NCI-H510A (cell line): ENCODE data around the gene UBAP2L.

ENCODE experiments used
- DNase-seq: peaks from one replicate; lab custom pipeline; 2025; lab: John Stamatoyannopoulos, UW

The UBAP2L gene

DNA sequence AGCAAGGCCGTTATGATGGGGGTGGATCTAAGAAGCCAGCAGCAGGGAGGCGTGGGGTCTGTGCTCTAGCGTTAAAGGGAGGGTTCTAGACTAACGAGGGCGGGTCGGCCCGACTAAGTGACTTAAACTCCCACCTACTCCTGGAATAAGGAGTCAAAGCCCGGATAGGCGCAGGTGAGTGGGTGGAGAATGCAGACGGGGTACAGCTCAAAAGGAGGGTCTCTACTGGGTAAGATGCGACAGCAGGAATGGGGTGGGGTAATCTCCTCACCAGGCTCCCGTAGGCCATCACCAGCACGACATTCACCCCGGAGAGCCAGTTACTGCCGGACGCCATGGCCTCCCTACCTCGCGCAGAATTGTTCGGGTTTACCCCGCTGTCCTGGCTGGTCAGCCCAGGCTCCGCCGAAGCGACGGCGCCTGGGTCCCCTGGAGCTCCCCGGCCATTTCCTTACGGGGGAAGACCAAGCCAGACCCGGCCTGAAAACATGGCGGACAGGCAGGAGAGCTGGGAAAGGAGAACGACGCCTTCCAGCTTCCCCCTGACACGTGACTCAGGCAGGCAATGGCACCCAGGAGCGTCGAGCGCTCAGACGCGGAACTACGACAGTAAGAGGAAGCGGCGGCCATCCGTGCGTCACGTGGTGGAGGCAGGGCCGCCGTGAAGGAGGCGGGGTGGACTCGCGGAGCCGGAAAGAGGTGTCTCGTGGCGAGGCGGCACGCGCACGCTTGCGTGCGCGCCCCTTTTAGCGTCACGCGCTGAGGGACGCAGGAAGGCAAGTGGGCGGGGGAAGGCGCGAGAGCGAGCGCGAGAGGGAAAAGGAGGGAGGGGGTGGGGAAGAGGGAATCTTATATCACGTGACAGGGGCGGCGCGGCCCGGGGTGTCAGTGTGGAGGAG, at the start of gene UBAP2L:
UBAP2L (plus strand) TSS at position 885 of the 899 bp plus-strand sequence. CDS start 4,169 bp downstream, outside the sequence.
- peak; percentile 98 for DNase-seq

DNA sequence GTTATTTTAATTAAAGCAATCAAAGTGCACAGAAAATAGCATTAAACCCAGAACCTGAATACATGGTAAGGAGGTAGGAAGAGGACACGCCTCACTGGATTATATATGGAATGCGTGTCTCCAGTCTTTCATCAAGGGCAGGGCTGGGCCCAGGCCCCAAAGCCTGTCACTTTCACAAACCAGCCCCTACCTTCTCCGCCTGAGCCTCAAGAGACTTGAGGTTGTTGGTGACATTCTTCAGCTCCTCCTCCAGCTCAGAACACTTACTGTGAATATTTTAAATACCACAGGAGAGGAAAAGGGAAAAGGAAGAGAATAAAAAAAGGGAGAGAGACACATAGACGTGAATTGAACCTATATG, 49.6 kb upstream of the UBAP2L start:
- no peak for DNase-seq

- DNase-seq = no peak
These were observed 48.9 kb upstream of the UBAP2L start for GRCh38 chr1:154171880-154172279.

GRCh38 chr1:154174654-154175053, 46.1 kb upstream of the UBAP2L start:
- DNase-seq = no peak

- no peak for DNase-seq
These were observed 44.4 kb upstream of the UBAP2L start for GRCh38 chr1:154176337-154176736.

DNA sequence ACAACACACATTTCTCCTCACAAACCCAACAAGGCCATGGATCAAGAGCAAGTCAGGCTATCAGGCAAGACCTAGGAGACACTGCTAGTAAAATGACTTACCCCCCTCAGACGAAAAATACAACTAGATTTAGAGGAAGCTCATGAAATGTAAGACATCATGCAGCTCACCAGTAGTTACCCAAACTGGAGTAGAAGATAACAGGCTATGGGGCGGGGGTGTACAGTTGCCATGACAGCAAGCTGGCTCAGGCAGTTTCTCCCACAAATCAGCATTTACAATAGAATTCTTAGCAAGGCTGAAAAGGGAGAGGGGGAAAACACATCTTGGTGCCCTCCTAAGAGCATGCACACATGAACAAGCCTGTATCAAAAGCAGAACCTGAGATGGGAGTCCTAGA, 42.7 kb upstream of the UBAP2L start:
- no peak for DNase-seq

DNA sequence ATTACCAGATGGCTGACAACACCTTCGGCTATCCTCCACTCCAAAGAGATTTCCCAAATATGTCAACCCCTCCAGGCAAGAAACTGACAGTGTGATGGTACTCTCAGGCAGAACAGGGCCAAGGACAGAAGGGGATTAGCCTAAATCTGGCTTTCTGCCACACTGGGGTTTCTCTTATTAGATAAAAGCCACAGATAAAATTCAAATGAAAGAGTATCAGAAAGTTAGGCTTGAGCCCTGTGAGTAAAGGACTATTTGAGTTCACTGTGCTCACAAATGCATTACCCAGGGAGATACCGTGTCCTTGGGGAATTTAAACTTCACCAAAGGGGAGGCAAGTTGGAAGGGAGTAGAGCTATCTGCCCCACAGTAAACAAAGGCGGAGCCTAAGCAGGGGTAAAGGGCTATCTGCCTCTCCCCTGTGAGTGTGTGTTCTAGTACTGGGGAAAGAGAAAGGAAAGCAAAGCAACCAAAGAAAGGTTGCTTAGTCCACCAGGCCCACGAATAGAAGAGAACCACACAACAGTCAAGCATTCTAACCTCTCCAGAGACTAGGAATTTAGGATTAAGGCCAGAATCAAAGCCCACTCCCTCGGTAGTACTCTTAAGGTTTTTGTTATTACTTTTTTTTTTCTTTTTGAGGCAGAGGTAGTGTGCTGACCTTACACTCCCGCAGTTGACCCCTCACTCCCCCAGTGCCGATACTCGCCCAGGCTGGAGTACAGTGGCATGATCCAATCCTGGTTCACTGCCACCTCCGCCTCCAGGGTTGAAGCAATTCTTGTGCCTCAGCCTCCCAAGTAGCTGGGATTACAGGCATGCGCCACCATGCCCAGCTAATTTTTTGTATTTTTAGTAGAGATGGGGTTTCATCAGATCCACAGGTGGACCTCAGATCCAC, 41.6 kb upstream of the UBAP2L start:
- no peak for DNase-seq

GRCh38 chr1:154179946-154180687, 40.6 kb upstream of the UBAP2L start:
- no peak for DNase-seq

DNA sequence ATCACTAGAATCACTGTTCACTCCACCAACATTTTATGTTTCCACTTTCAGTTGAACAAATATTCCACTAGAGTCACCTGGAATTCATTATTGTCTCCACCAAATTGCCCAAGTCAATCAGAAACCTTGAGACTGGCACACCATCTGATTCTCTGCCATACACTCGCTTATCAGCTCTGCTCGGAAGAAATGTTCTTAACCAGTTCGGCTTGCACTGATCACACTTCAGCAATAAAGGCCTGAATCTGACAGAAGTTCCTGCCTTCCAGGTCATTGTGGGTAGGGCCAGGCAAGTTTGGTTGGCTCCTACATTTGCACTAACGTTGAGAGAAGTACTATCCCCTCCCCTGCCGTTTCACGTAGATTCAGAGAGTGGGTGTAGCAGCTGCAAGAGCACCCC, 38.8 kb upstream of the UBAP2L start:
- no peak for DNase-seq

DNA sequence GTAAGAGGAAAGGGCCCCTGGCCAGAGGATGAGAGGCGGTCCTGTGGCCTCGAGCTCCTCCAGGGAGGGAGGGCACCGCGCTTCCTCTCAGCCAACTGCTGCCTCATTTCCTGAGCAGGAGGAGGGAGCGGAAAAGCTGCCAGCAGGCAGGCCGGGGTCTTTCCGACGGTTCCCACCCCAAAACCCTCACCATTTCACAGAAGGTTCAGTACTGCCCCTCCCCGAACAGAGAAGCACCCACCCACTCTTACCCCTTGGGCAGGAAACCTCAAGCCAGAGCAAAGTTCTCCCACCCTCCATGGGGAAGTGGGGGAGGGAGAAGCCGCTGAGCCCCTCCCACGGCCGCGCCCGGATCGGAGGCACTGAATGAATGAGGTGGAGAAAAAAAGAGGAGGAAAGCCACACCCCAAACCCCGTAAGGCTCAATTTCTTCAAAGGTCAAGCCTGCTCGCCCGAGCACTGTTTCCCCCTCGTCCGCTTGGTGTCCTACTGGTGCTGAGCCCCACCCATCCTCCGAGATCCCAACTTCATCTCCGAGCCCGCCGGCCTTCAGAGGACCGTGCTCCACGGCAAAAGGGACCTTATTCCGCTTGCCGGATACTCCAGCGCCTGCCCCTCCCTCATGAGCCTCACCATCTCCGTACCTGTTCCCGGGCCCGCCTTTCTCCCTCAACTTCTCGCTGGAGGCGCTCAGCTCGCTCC, 38.3 kb upstream of the UBAP2L start:
- peak; percentile 9 for DNase-seq

DNA sequence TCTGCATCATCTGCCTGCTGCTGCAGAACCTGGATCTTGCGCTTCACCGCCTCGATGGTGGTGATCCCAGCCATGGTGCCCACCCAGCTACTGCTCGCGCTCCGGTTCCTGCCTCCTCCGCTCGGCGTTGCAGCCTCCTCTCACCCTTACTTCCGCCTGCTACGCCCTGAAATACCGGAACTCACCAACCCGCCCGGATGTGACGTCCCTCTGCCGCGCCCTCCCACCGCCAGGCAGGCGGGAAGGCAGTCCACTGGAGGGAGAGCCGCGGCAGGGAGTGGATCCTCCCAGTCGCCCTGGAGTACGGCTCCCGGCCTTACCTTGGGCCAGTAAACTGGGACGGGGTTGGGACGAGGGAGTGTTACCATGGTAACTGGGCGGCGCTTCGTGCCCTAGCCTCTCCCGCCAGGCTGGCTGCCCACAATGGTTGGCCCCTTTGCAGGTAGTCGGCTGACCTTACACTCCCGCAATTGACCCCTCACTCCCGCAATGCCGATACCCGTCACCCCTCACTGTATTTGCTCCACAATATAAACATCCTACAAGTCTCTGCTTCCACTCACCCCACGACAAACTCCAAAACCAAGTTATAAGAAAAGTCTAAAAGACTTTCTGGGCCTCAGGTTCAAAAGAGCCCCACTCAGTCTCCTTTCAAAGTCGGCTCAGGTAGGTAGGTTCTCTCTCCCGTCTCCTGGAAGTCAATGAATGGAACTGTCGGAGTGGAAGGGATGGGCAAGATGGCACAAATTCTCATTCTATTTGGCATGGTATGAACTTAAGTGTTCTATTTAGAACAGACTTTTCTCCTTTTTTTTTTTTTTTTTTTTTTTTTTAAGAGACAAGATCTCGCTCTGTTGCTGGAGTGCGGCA, 37.5 kb upstream of the UBAP2L start:
- peak; percentile 97 for DNase-seq

- DNase-seq = peak; percentile 64
These were observed 34.6 kb upstream of the UBAP2L start for GRCh38 chr1:154186177-154186576.

GRCh38 chr1:154186852-154187501, 33.8 kb upstream of the UBAP2L start:
- no peak for DNase-seq

GRCh38 chr1:154190550-154190949, 30.2 kb upstream of the UBAP2L start:
- no peak for DNase-seq

DNA sequence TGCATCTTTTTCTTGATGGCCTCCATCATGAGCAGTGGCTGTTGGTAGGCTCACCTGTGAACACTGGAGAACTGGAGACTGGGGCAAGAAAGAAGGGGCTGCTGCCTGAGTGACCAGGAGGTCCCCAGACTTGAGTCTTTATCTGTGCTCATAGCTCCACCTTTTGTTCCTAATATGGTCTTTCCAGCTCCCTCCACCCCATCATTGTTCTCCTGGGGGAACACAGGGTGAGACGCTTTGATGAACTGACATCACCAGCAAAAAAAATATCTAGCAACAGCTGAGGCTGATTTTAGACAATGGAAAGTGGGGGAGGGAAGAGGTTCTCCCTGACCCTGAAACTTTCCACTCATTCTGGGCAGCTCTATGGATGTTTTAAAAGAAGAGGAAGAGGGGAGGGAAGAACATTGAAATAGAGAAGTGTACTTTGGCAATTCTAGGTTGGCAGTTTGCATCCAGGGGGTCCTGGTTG, 28.7 kb upstream of the UBAP2L start, which contains the start of gene TPM3:
TPM3 (minus strand) TSS at position 111 of the 472 bp plus-strand sequence; CDS start at position 29, 82 bp downstream.
- DNase-seq = no peak

GRCh38 chr1:154192476-154192875, 28.3 kb upstream of the UBAP2L start:
- no peak for DNase-seq

DNA sequence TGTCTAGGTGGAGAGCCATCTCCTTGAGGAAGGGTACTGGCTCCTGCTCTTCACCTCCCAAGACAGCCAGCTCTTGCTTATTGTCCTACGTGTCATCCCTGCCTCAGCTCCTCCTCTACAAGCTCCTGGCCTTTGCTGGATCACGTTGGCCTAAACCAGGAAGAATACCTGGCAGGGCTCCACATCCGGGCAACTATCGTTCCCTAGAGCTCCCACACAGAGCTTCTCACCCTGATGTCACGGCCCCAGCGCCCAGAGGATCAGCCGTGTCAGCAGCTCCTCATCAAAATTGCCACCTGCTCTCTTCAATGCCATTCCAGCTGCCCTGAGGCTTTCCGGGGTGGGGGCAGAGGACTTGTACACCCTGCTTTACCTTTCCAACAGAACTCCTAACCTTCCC, 26.9 kb upstream of the UBAP2L start:
- DNase-seq = peak; percentile 87

- DNase-seq = peak; percentile 21
These were observed 21.8 kb upstream of the UBAP2L start for GRCh38 chr1:154198756-154199562.

- DNase-seq = no peak
These were observed 21.2 kb upstream of the UBAP2L start for GRCh38 chr1:154199563-154199879.
